C4-2B (cell line): ENCODE data around the gene GRIP2.

Source experiments
- ZFX ChIP-seq: fragments of 450-650 bp; IDR thresholded peaks from 2 replicates; pipeline ENCODE4 v1.6.1; 2017
- TF ChIP-seq, protein P1 (sequence below): fragments of 450-650 bp; conservative IDR thresholded peaks from 2 replicates; pipeline ENCODE4 v1.5.1; 2017; ENCODE audit warnings: mild to moderate bottlenecking

DNA sequence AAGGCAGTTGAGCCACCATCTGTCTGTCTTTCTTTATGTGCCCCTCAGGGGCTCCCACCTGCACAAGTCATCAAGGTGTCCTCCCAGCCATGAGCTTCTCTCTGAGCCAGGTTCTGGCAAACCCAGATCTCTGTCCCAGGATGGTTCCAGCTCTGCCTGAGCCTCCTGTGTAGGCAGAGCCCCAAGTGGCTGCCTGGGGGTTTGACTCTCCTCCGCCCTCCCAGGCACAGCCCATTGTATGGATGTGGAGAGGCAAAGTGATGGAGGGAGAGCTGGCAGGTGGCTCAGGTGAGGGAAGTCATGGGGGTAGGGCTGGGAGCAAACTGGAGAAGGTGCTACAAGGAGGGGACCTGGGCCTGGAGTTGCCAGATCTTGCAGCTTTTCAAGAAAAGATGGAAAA is 56.9 kb downstream of the GRIP2 start:
- TF ChIP-seq, protein P1, sequence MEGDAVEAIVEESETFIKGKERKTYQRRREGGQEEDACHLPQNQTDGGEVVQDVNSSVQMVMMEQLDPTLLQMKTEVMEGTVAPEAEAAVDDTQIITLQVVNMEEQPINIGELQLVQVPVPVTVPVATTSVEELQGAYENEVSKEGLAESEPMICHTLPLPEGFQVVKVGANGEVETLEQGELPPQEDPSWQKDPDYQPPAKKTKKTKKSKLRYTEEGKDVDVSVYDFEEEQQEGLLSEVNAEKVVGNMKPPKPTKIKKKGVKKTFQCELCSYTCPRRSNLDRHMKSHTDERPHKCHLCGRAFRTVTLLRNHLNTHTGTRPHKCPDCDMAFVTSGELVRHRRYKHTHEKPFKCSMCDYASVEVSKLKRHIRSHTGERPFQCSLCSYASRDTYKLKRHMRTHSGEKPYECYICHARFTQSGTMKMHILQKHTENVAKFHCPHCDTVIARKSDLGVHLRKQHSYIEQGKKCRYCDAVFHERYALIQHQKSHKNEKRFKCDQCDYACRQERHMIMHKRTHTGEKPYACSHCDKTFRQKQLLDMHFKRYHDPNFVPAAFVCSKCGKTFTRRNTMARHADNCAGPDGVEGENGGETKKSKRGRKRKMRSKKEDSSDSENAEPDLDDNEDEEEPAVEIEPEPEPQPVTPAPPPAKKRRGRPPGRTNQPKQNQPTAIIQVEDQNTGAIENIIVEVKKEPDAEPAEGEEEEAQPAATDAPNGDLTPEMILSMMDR, result no peak
- no peak for TF ChIP-seq ZFX
